ENCODE measurements around the gene B9D1. TPM values are rescaled to one million over a fixed set of nuclear protein-coding genes. Genes with fewer than 3 reads are reported as not detected.

Gene B9D1
- total and polyA plus RNA-seq, 12 donors, result 5.3 to 18.8 (median 10.4) TPM

DNA sequence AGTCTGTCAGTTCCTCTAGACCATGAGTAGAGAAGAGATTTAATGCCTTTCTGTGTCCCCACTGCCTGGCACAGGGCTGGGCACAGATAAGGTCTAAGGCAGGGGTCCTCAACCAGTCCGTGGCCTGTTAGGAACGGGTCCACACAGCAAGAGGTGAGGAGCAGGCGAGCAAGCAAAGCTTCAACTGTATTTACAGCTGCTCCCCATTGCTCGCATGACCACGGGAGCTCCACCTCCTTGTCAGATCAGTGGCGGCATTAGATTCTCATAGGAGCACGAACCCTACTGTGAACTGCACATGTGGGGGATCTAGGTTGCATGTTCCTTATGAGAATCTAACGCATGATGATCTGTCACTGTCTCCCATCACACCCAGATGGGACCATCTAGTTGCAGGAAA is 1.8 kb downstream of the B9D1 start:
- Histone ChIP-seq H3K4me1 (peaks cover 0 to 16% (median 10%) of the 10 kb centered on the region in 9 donors), H3K36me3 (peaks cover 0 to 9% (median 0%) of the 10 kb centered on the region in 9 donors)
- TF ChIP-seq, protein P1, sequence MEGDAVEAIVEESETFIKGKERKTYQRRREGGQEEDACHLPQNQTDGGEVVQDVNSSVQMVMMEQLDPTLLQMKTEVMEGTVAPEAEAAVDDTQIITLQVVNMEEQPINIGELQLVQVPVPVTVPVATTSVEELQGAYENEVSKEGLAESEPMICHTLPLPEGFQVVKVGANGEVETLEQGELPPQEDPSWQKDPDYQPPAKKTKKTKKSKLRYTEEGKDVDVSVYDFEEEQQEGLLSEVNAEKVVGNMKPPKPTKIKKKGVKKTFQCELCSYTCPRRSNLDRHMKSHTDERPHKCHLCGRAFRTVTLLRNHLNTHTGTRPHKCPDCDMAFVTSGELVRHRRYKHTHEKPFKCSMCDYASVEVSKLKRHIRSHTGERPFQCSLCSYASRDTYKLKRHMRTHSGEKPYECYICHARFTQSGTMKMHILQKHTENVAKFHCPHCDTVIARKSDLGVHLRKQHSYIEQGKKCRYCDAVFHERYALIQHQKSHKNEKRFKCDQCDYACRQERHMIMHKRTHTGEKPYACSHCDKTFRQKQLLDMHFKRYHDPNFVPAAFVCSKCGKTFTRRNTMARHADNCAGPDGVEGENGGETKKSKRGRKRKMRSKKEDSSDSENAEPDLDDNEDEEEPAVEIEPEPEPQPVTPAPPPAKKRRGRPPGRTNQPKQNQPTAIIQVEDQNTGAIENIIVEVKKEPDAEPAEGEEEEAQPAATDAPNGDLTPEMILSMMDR (IDR thresholded peaks at IDR 0.05), result no peak

DNA sequence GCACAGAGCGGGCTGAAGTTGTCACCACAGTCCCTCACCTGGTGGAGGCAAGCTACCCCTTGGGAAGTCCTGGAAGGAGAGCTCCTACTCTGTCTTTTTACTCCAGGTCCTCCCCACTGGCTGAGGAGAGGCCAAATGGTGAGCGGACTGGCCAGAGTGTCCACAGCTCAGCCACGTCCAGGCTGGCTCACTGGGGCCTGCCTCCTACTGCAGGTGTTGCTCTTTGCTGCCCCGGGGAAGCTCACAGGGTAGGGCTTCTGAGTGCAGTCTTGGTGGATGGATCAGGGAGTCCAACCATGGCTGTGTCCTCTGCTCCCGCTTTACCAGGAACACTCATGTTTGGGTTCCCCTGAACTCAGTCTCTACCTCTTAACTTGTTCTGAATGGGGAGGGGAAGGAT is 2.7 kb downstream of the B9D1 start:
- TF ChIP-seq, protein P1 (IDR thresholded peaks at IDR 0.05), result no peak
- 94 to 95% methylated on average over 5 of the region's 5 CpGs for WGBS, 2 donors
- H3K36me3 ChIP-seq, result peaks cover 0 to 9% (median 0%) of the 10 kb centered on the region in 9 donors
- no peaks in the 10 kb centered on the region for H3K9me3 ChIP-seq
- no peaks in the 10 kb centered on the region for H3K27me3 ChIP-seq
- peaks cover 0 to 16% (median 10%) of the 10 kb centered on the region in 9 donors for H3K4me1 ChIP-seq
- DNase-seq, result no peak
- no peak overlapping the region for H3K27ac ChIP-seq
- H3K4me3 ChIP-seq, result no peak overlapping the region
- intact Hi-C loops (cut with DNase I), result loop anchor here in 8 of 10 donors (5.0 to 10.0 kb wide), 6 partner anchors 38 to 407 kb away; no protein-coding TSS in a partner anchor
- ATAC-seq, result no peak

More for the DNA sequence above, 1.8 kb downstream of the B9D1 start:
- Histone ChIP-seq H3K4me3 (no peak overlapping the region), H3K27ac (no peak overlapping the region), H3K27me3 (no peaks in the 10 kb centered on the region), H3K9me3 (no peaks in the 10 kb centered on the region)
- intact Hi-C loops (cut with DNase I), result loop anchor here in 8 of 10 donors (5.0 to 10.0 kb wide), 6 partner anchors 38 to 407 kb away; no protein-coding TSS in a partner anchor
- DNase-seq (no peak), ATAC-seq (no peak)
- 89 to 90% methylated on average over 8 of the region's 8 CpGs for WGBS, 2 donors

DNA sequence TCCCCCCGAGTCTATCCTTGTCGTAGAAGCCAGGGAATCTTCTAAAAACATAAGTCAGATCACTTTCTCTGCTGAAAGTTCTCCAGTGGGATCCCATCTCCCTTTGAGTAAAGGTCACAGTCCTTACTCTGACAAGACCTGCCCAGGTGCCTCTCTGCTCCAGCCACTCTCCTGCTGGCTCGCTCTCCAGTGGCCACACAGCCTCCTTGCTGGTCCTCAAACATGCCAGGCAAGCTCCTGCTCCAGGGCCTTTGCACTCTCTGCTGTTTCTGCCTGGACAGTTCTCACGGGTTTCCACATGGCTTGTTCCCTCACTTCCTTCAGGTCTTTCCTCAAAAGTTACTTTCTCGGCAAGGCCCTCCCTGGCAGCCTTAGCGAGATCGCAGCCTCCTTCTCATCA is 3.4 kb downstream of the B9D1 start:
- 81 to 86% methylated on average over 7 of the region's 7 CpGs for whole genome bisulfite sequencing, 2 donors

DNA sequence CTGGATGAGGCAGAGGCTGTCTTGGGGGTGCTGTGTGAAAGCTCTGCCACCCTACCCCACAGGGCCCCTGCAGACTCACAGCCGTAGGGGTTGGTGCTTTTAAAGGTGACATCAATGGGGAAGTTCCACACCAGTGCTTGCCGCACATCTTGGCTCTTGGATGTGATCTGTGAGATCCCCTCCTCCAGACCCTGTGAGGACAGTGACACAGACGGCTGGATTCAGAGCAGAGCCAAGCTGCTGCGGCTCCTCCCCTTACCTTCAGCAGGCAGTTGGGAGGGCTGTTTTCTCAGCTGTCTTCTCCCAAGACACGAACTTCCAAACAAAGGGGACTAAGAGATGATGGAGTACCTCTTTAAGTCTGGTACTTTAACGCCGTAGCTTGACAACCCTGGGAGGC is 4.8 kb downstream of the B9D1 start:
- TF ChIP-seq, protein P1 (IDR thresholded peaks at IDR 0.05), result no peak
- intact Hi-C loops (cut with DNase I), result no loop called here
- no peak overlapping the region for H3K4me3 ChIP-seq
- H3K36me3 ChIP-seq, result peaks cover 0 to 9% (median 0%) of the 10 kb centered on the region in 9 donors
- H3K4me1 ChIP-seq, result peaks cover 0 to 9% (median 6%) of the 10 kb centered on the region in 9 donors
- H3K27me3 ChIP-seq, result no peaks in the 10 kb centered on the region
- H3K9me3 ChIP-seq, result no peaks in the 10 kb centered on the region
- WGBS, 2 donors, result 88 to 89% methylated on average over 7 of the region's 7 CpGs
- ATAC-seq (no peak), DNase-seq (no peak)
- H3K27ac ChIP-seq, result no peak overlapping the region

More for the DNA sequence above, 3.4 kb downstream of the B9D1 start:
- Histone ChIP-seq H3K4me3 (no peak overlapping the region), H3K9me3 (no peaks in the 10 kb centered on the region), H3K36me3 (peaks cover 0 to 9% (median 0%) of the 10 kb centered on the region in 9 donors), H3K27ac (no peak overlapping the region), H3K27me3 (no peaks in the 10 kb centered on the region), H3K4me1 (peaks cover 0 to 16% (median 10%) of the 10 kb centered on the region in 9 donors)
- DNase-seq (no peak), ATAC-seq (no peak)
- TF ChIP-seq, protein P1 (IDR thresholded peaks at IDR 0.05), result no peak
- intact Hi-C loops (cut with DNase I), result no loop called here
